PC-9 (cell line): ENCODE results near the gene MACROD2. TPM values are rescaled to one million over a fixed set of nuclear protein-coding genes. Genes with fewer than 3 reads are reported as not detected.

Experiments
- BruUV-seq: library from RNA; stranded (reverse); fragments of 400-500 nt; replicated peaks from 2 replicates; lab custom pipeline; 2021; lab: Mats Ljungman, UMichigan
- CTCF ChIA-PET: fragments of 300-600 bp; sonication (Branson Sonifier 250); formaldehyde crosslinking; loops from one replicate; lab custom pipeline; 2022; ENCODE audit warnings: antibody characterized with exemption; lab: Charles Lee
- POLR2A ChIA-PET: fragments of 300-600 bp; sonication (Branson Sonifier 250); formaldehyde crosslinking; loops from one replicate; lab custom pipeline; 2022; ENCODE audit warnings: antibody characterized with exemption; ENCODE audit not compliant: unreplicated experiment; lab: Charles Lee
- DNase-seq, 2 experiments: peaks; one replicate each; pipeline versions ENCODE4 v3.0.0 to v3.0.0-alpha.2; 2015 to 2022; ENCODE audit warnings: mixed read lengths in 1 of 2
- H2AFZ ChIP-seq: fragments of 200-600 bp; sonication (generic); 2 replicates; pipeline ENCODE4 v1.8.1; 2017; ENCODE audit warnings: antibody characterized with exemption
- H3F3A ChIP-seq: fragments of 200-600 bp; sonication (generic); 2 replicates; pipeline ENCODE4 v1.8.1; 2017; ENCODE audit warnings: antibody characterized with exemption, mild to moderate bottlenecking, low read depth; ENCODE audit not compliant: insufficient read depth
- H3K27ac ChIP-seq: fragments of 200-600 bp; sonication (generic); 2 replicates; pipeline ENCODE4 v1.6.1; 2016; ENCODE audit warnings: mixed run types
- H3K27me3 ChIP-seq: fragments of 200-600 bp; sonication (generic); 2 replicates; pipeline ENCODE4 v1.6.1; 2016; ENCODE audit warnings: low read depth, mixed run types; ENCODE audit not compliant: insufficient read depth
- H3K36me3 ChIP-seq: fragments of 200-600 bp; sonication (generic); 2 replicates; pipeline ENCODE4 v1.6.1; 2016; ENCODE audit warnings: low read depth, mixed run types
- H3K4me1 ChIP-seq: fragments of 200-600 bp; sonication (generic); replicated peaks from 2 replicates; pipeline ENCODE4 v1.6.1; 2016; ENCODE audit warnings: mixed run types; ENCODE audit not compliant: insufficient read depth
- H3K4me2 ChIP-seq: fragments of 200-600 bp; sonication (generic); 2 replicates; pipeline ENCODE4 v1.6.1; 2017; ENCODE audit warnings: mixed run types
- H3K4me3 ChIP-seq: fragments of 200-600 bp; sonication (generic); 2 replicates; pipeline ENCODE4 v1.6.1; 2016; ENCODE audit warnings: mixed run types
- H3K79me2 ChIP-seq: fragments of 200-600 bp; sonication (generic); 2 replicates; pipeline ENCODE4 v1.6.1; 2017; ENCODE audit warnings: low read depth, mixed run types
- H3K9me2 ChIP-seq: fragments of 200-600 bp; sonication (generic); 2 replicates; pipeline ENCODE4 v1.8.1; 2017; ENCODE audit warnings: mild to moderate bottlenecking; ENCODE audit not compliant: insufficient read depth
- H3K9me3 ChIP-seq: fragments of 200-600 bp; sonication (generic); 2 replicates; pipeline ENCODE4 v1.8.1; 2016; ENCODE audit warnings: low read depth; ENCODE audit not compliant: insufficient read depth
- H4K20me1 ChIP-seq: fragments of 200-600 bp; sonication (generic); 2 replicates; pipeline ENCODE4 v1.8.1; 2017; ENCODE audit not compliant: insufficient read depth
- CTCF ChIP-seq: fragments of 200-600 bp; sonication (generic); conservative IDR thresholded peaks from 2 replicates; pipeline ENCODE4 v1.6.1; 2017; ENCODE audit warnings: mixed run types, antibody characterized with exemption, mild to moderate bottlenecking, moderate library complexity
- EZH2 ChIP-seq: fragments of 200-600 bp; sonication (generic); IDR thresholded peaks from 2 replicates; pipeline ENCODE4 v1.8.0; 2017; ENCODE audit warnings: antibody characterized with exemption, low read depth
- intact Hi-C: fragments of 100-400 bp; cut with micrococcal nuclease; formaldehyde crosslinking; loops from one replicate; pipeline ENCODE4 v1.10.0; 2022; ENCODE audit not compliant: unreplicated experiment
- total RNA-seq: library from RNA; stranded (reverse); gene quantifications from 2 replicates; pipeline ENCODE4 v1.2.3, GENCODE V29; 2021

The MACROD2 gene
- total RNA-seq, 1 experiment from 2014 or later, result 11.4 TPM

- no peaks in the 10 kb centered on the region for H3F3A ChIP-seq
- no peak overlapping the region for H3K4me2 ChIP-seq
- ChIA-PET CTCF (no interaction called here), POLR2A (no interaction called here)
- H3K4me1 ChIP-seq, result peaks cover 27% of the 10 kb centered on the region
- H3K27ac ChIP-seq, result no peak overlapping the region
- H4K20me1 ChIP-seq, result no peaks in the 10 kb centered on the region
- H3K9me3 ChIP-seq, result no peaks in the 10 kb centered on the region
- no peak overlapping the region for H3K4me3 ChIP-seq
- no peaks in the 10 kb centered on the region for H3K79me2 ChIP-seq
- H2AFZ ChIP-seq, result no peak overlapping the region
- no peak for TF ChIP-seq EZH2
- no peak for TF ChIP-seq CTCF
- intact Hi-C loops, result no loop called here
- no peak for DNase-seq
- H3K27me3 ChIP-seq, result no peaks in the 10 kb centered on the region
- H3K9me2 ChIP-seq, result no peaks in the 10 kb centered on the region
- no peaks in the 10 kb centered on the region for H3K36me3 ChIP-seq
- no TSS peak for BruUV-seq
These were observed 1067.8 kb downstream of the MACROD2 start for GRCh38 chr20:15063081-15063480.

GRCh38 chr20:15064741-15065140 lies 1069.4 kb downstream of the MACROD2 start:
- Histone ChIP-seq H3K27me3 (no peaks in the 10 kb centered on the region), H3K4me3 (no peak overlapping the region), H3K27ac (no peak overlapping the region), H3K9me2 (no peaks in the 10 kb centered on the region), H3K4me1 (peaks cover 27% of the 10 kb centered on the region), H3F3A (no peaks in the 10 kb centered on the region), H3K9me3 (no peaks in the 10 kb centered on the region), H3K36me3 (no peaks in the 10 kb centered on the region), H3K4me2 (no peak overlapping the region), H2AFZ (no peak overlapping the region), H4K20me1 (no peaks in the 10 kb centered on the region), H3K79me2 (no peaks in the 10 kb centered on the region)
- BruUV-seq, result no TSS peak
- ChIA-PET CTCF (no interaction called here), POLR2A (no interaction called here)
- DNase-seq, result no peak
- TF ChIP-seq CTCF, result no peak
- no peak for TF ChIP-seq EZH2
- intact Hi-C loops, result no loop called here

GRCh38 chr20:15065794-15066193 lies 1070.5 kb downstream of the MACROD2 start:
- H4K20me1 ChIP-seq, result no peaks in the 10 kb centered on the region
- no peak overlapping the region for H3K4me2 ChIP-seq
- no peaks in the 10 kb centered on the region for H3K36me3 ChIP-seq
- ChIA-PET CTCF (no interaction called here), POLR2A (no interaction called here)
- H2AFZ ChIP-seq, result no peak overlapping the region
- H3K27me3 ChIP-seq, result no peaks in the 10 kb centered on the region
- H3K9me3 ChIP-seq, result no peaks in the 10 kb centered on the region
- H3K27ac ChIP-seq, result no peak overlapping the region
- H3K4me3 ChIP-seq, result no peak overlapping the region
- H3K79me2 ChIP-seq, result no peaks in the 10 kb centered on the region
- no TSS peak for BruUV-seq
- no peak for TF ChIP-seq CTCF
- TF ChIP-seq EZH2, result no peak
- no peaks in the 10 kb centered on the region for H3F3A ChIP-seq
- no peak for DNase-seq
- H3K4me1 ChIP-seq, result peaks cover 21% of the 10 kb centered on the region
- H3K9me2 ChIP-seq, result no peaks in the 10 kb centered on the region
- intact Hi-C loops, result no loop called here
